Stomach (tissue), 9 donors: ENCODE measurements around the gene CBX2. TPM values are rescaled to one million over a fixed set of nuclear protein-coding genes. Genes with fewer than 3 reads are reported as not detected.

Experiments
- DNase-seq, 2 donors: peaks; one replicate each; pipeline versions ENCODE4 v3.0.0 to v3.0.0-alpha.2; 2013 to 2019
- H3K27ac ChIP-seq, 5 donors: fragments of 200-600 bp in 4 of 5; sonication (generic) in 4 of 5; one replicate each; pipeline ENCODE4 v1.5.1; 2013 to 2019; ENCODE audit warnings: mild to moderate bottlenecking in 1 of 5, moderate library complexity in 1 of 5
- H3K27me3 ChIP-seq, 3 donors: fragments of 200-600 bp; sonication (generic); one replicate each; pipeline ENCODE4 v1.5.1; 2017 to 2019; ENCODE audit warnings: mixed run types in 1 of 3
- H3K36me3 ChIP-seq, 4 donors: fragments of 200-600 bp; sonication (generic); 1 replicate in 3 of 4; 2 replicates in 1 of 4; pipeline ENCODE4 v1.5.1; 2016 to 2019
- H3K4me1 ChIP-seq, 4 donors: fragments of 200-600 bp; sonication (generic); one replicate each; pipeline ENCODE4 v1.5.1; 2016 to 2019
- H3K4me3 ChIP-seq, 4 donors: fragments of 200-600 bp; sonication (generic) in 3 of 4; one replicate each; pipeline ENCODE4 v1.5.1; 2016 to 2019; ENCODE audit warnings: mild to moderate bottlenecking in 1 of 4
- H3K9me3 ChIP-seq, 4 donors: fragments of 200-600 bp; sonication (generic); one replicate each; pipeline ENCODE4 v1.5.1; 2016 to 2019
- CTCF ChIP-seq, 7 experiments: fragments of 450-650 bp in 4 of 7; fragments of 200-600 bp in 3 of 7; sonication (generic) in 3 of 7; IDR thresholded peaks; one replicate each; pipeline ENCODE4 v1.5.1; 2016 to 2019; ENCODE audit warnings: antibody characterized with exemption in 7 of 7, control low read depth in 2 of 7, mild to moderate bottlenecking in 1 of 7
- EP300 ChIP-seq: sonication (generic); formaldehyde crosslinking; IDR thresholded peaks from one replicate; pipeline ENCODE4 v1.6.1; 2017; ENCODE audit warnings: antibody characterized with exemption
- POLR2A ChIP-seq, 4 donors: fragments of 450-650 bp; IDR thresholded peaks; one replicate each; pipeline ENCODE4 v1.6.1; 2016; ENCODE audit warnings: antibody characterized with exemption in 4 of 4, control low read depth in 2 of 4, mild to moderate bottlenecking in 1 of 4, moderate library complexity in 1 of 4
- POLR2AphosphoS5 ChIP-seq, 3 donors: sonication (generic); formaldehyde crosslinking; IDR thresholded peaks; one replicate each; pipeline ENCODE4 v1.6.1; 2016; ENCODE audit warnings: antibody characterized with exemption in 3 of 3
- WGBS, 5 donors: extraction: QIAGEN DNeasy Blood & Tissue Kit in 3 of 5; methylation state at CpG; one replicate each; pipeline versions ENCODE4 v1.1.5 to v1.1.7; 2013 to 2018; 5-methylcytosine and 5-hydroxymethylcytosine counted together
- intact Hi-C: fragments of 100-400 bp; cut with DNase I; formaldehyde crosslinking; loops from one replicate; pipeline ENCODE4 v1.15.1; 2023; ENCODE audit warnings: low total_unique reads
- polyA plus RNA-seq, 3 donors: library from polyadenylated mRNA; stranded (reverse); fragments of 200-250 nt; gene quantifications; one replicate each; pipeline ENCODE4 v1.2.3, GENCODE V29; 2013
- total RNA-seq, 5 donors: library from RNA; depleted of rRNA; stranded (reverse); fragments of >200 nt; gene quantifications; one replicate each; pipeline versions ENCODE4 v1.1.0 to v1.2.3, GENCODE V29; 2014 to 2016
- donor health status: healthy with polysubstance abuse.
- donor health status: Bipolar disorder and iron deficiency.
- donor health status: healthy.

CBX2 gene
- total and polyA plus RNA-seq, 8 donors, result under 0.01 to 1.3 (median 1.0) TPM; not detected in 3

- intact Hi-C loops, result no loop called here
- Histone ChIP-seq H3K9me3 (no peaks in the 10 kb centered on the region), H3K27ac (peak overlapping the region in 3 of 5 donors; percentile 5 to 47 (median 35)), H3K4me1 (peaks cover 32 to 61% (median 59%) of the 10 kb centered on the region in 4 donors), H3K27me3 (peaks cover 0 to 19% (median 0%) of the 10 kb centered on the region in 3 donors), H3K36me3 (peaks cover 11 to 12% (median 12%) of the 10 kb centered on the region in 4 donors), H3K4me3 (no peak overlapping the region)
- DNase-seq, result no peak
- 27 to 54% (median 34%) methylated on average over 2 of the region's 2 CpGs for whole genome bisulfite sequencing, 5 donors
- no peak for TF ChIP-seq POLR2A (IDR thresholded peaks at IDR 0.05)
- no peak for TF ChIP-seq EP300
- TF ChIP-seq POLR2AphosphoS5 (IDR thresholded peaks at IDR 0.05), result no peak
- no peak for TF ChIP-seq CTCF (IDR thresholded peaks at IDR 0.05)
Observed at GRCh38 chr17:79829457-79829856, 51.5 kb downstream of the CBX2 start.

- WGBS, 5 donors, result 73 to 78% (median 78%) methylated on average over 8 of the region's 8 CpGs
Observed at GRCh38 chr17:79830303-79830702, 52.4 kb downstream of the CBX2 start.

GRCh38 chr17:79830763-79831264 lies 52.9 kb downstream of the CBX2 start:
- TF ChIP-seq POLR2AphosphoS5 (IDR thresholded peaks at IDR 0.05) (no peak), CTCF (IDR thresholded peaks at IDR 0.05) (no peak), EP300 (no peak), POLR2A (IDR thresholded peaks at IDR 0.05) (no peak)
- H3K4me1 ChIP-seq, result peaks cover 39 to 73% (median 69%) of the 10 kb centered on the region in 4 donors
- DNase-seq, result peak in 1 of 2 donors; percentile 35
- H3K9me3 ChIP-seq, result no peaks in the 10 kb centered on the region
- H3K27me3 ChIP-seq, result peaks cover 0 to 12% (median 0%) of the 10 kb centered on the region in 3 donors
- 88 to 94% (median 90%) methylated on average over 5 to 8 of the region's 8 CpGs for WGBS, 5 donors
- H3K4me3 ChIP-seq, result no peak overlapping the region
- intact Hi-C loops, result no loop called here
- H3K36me3 ChIP-seq, result peaks cover 18 to 23% (median 22%) of the 10 kb centered on the region in 4 donors
- peak overlapping the region; percentile 39 to 85 (median 84) for H3K27ac ChIP-seq

More at GRCh38 chr17:79830303-79830702, 52.4 kb downstream of the CBX2 start:
- Histone ChIP-seq H3K27me3 (peaks cover 0 to 14% (median 0%) of the 10 kb centered on the region in 3 donors), H3K4me1 (peaks cover 34 to 69% (median 65%) of the 10 kb centered on the region in 4 donors), H3K9me3 (no peaks in the 10 kb centered on the region), H3K36me3 (peaks cover 18 to 20% (median 20%) of the 10 kb centered on the region in 4 donors), H3K4me3 (no peak overlapping the region), H3K27ac (no peak overlapping the region)
- peak in 1 of 2 donors; percentile 41 for DNase-seq
- no peak for TF ChIP-seq POLR2A (IDR thresholded peaks at IDR 0.05)
- no peak for TF ChIP-seq CTCF (IDR thresholded peaks at IDR 0.05)
- no peak for TF ChIP-seq EP300
- no peak for TF ChIP-seq POLR2AphosphoS5 (IDR thresholded peaks at IDR 0.05)
- intact Hi-C loops, result no loop called here

- H3K36me3 ChIP-seq, result peaks cover 18 to 23% (median 22%) of the 10 kb centered on the region in 4 donors
- H3K4me3 ChIP-seq, result peak overlapping the region; percentile 33 to 43 (median 36)
- H3K27me3 ChIP-seq, result peaks cover 0 to 5% (median 0%) of the 10 kb centered on the region in 3 donors
- TF ChIP-seq EP300 (no peak), POLR2AphosphoS5 (IDR thresholded peaks at IDR 0.05) (no peak), POLR2A (IDR thresholded peaks at IDR 0.05) (no peak), CTCF (IDR thresholded peaks at IDR 0.05) (no peak)
- no peaks in the 10 kb centered on the region for H3K9me3 ChIP-seq
- H3K4me1 ChIP-seq, result peaks cover 46 to 75% (median 73%) of the 10 kb centered on the region in 4 donors
- DNase-seq, result peak; percentile 84 to 91
- peak overlapping the region; percentile 74 to 86 (median 84) for H3K27ac ChIP-seq
- 18 to 24% (median 19%) methylated on average over 30 to 33 of the region's 33 CpGs for WGBS, 5 donors
- intact Hi-C loops, result no loop called here
Observed at GRCh38 chr17:79831265-79832217, 53.6 kb downstream of the CBX2 start.
